Kidney epithelial cell (primary cell): Measurements from ENCODE around the gene JUND. TPM values are rescaled to one million over a fixed set of nuclear protein-coding genes. Genes with fewer than 3 reads are reported as not detected.

Experiments
- DNase-seq: peaks from one replicate; pipeline ENCODE4 v3.0.0-alpha.2; 2010; ENCODE audit warnings: low read depth
- H3K27me3 ChIP-seq: 2 replicates; pipeline ENCODE4 v1.6.0; 2011; ENCODE audit warnings: low read length; ENCODE audit not compliant: control insufficient read depth, insufficient read depth
- H3K36me3 ChIP-seq: 2 replicates; pipeline ENCODE4 v1.5.1; 2011; ENCODE audit warnings: low read length; ENCODE audit not compliant: control insufficient read depth, insufficient read depth
- H3K4me3 ChIP-seq: 2 replicates; pipeline ENCODE4 v1.5.1; 2011; ENCODE audit warnings: low read depth, mild to moderate bottlenecking, control low read depth, low read length
- total RNA-seq: library from RNA; depleted of rRNA; stranded (reverse); fragments of >200 nt; gene quantifications from 2 replicates; pipeline ENCODE4 v1.2.3, GENCODE V29; 2015
- TF ChIP-seq, protein P1 (sequence below): IDR thresholded peaks from 2 replicates; pipeline ENCODE4 v1.5.1; 2011; ENCODE audit warnings: mild to moderate bottlenecking, moderate library complexity, low read length, control low read depth, inconsistent platforms; ENCODE audit not compliant: insufficient read depth, poor library complexity, severe bottlenecking

JUND gene
- total RNA-seq, 1 donor from 2014 or later: 262 TPM

- no peak for DNase-seq
- H3K4me3 ChIP-seq: no peak overlapping the region
- H3K27me3 ChIP-seq: no peaks in the 10 kb centered on the region
- TF ChIP-seq, protein P1, sequence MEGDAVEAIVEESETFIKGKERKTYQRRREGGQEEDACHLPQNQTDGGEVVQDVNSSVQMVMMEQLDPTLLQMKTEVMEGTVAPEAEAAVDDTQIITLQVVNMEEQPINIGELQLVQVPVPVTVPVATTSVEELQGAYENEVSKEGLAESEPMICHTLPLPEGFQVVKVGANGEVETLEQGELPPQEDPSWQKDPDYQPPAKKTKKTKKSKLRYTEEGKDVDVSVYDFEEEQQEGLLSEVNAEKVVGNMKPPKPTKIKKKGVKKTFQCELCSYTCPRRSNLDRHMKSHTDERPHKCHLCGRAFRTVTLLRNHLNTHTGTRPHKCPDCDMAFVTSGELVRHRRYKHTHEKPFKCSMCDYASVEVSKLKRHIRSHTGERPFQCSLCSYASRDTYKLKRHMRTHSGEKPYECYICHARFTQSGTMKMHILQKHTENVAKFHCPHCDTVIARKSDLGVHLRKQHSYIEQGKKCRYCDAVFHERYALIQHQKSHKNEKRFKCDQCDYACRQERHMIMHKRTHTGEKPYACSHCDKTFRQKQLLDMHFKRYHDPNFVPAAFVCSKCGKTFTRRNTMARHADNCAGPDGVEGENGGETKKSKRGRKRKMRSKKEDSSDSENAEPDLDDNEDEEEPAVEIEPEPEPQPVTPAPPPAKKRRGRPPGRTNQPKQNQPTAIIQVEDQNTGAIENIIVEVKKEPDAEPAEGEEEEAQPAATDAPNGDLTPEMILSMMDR: no peak
- no peaks in the 10 kb centered on the region for H3K36me3 ChIP-seq
Measured at GRCh38 chr19:18261474-18261873, 19.9 kb downstream of the JUND start.

DNA sequence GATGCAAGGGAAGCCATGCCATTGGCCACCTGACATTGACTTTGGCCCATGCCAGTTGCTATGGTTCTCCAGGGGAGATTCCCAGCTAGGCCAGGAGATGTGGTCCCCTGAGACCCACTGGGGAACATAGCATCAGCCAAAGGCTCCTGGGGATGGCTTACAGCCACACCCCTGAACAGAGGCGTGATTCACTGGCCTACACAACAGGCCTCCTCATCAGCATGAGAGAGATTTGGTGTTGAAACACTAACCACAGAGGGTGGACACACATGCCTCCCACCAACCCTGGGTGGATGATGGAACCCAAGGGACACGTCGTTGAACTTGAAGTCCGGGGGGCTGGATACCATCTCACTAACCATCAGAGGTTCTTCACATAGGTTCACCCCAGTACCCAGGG, 21.5 kb downstream of the JUND start:
- TF ChIP-seq, protein P1: no peak
- Histone ChIP-seq H3K36me3 (no peaks in the 10 kb centered on the region), H3K27me3 (peaks cover 7% of the 10 kb centered on the region), H3K4me3 (no peak overlapping the region)
- DNase-seq: no peak

GRCh38 chr19:18257503-18258470, 23.6 kb downstream of the JUND start:
- TF ChIP-seq, protein P1: no peak
- no peak for DNase-seq
- Histone ChIP-seq H3K36me3 (no peaks in the 10 kb centered on the region), H3K27me3 (peaks cover 17% of the 10 kb centered on the region), H3K4me3 (no peak overlapping the region)

DNA sequence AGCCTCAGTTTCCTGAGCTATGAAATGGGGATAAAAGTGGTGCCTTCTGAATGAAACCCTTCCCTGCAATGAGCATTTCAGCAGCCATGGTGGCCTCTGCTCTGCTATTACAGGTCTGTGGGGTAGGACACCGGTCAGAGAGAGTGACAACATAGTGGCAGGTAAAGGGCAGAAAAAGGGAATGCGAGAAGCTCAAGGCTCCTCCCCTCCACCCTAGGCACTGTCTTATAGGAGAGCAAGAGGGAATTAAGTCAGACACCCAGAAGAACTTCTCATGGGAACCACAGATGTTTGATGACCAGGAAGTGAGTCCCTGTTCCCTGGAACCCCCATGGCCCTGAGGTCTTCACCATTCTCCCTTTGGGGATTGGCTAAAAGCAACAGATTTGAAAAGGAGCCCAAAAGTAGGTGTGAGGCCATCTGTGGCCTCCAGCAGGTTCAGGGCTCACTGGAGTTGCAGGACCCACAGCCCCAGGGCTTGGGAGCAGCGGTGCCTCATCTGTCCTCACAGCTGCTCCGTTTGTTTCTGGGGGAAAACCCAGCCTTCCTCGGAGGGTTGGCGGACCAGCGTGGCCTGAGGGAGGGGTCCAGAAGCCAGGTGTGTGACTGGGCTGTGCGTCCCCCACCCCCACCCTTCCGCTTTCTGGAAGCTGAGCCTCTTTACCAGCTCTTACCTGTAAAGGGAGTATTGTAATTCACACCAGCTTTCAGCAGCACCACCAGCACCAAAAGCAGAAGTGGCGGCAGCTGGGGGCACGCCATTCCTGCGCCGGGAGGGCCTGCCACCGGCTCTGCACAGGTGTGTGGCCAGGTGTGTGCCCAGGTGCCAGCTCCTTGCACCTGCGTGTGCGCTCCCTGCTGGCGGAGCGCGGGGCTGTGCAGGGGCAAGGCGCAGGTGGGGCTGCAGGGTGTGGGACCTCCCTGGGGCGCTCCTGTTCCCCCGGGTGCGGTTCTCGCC, 26.6 kb downstream of the JUND start:
- no peak for DNase-seq
- H3K4me3 ChIP-seq: no peak overlapping the region
- TF ChIP-seq, protein P1: peak; percentile 12
- H3K36me3 ChIP-seq: no peaks in the 10 kb centered on the region
- H3K27me3 ChIP-seq: peaks cover 17% of the 10 kb centered on the region

DNA sequence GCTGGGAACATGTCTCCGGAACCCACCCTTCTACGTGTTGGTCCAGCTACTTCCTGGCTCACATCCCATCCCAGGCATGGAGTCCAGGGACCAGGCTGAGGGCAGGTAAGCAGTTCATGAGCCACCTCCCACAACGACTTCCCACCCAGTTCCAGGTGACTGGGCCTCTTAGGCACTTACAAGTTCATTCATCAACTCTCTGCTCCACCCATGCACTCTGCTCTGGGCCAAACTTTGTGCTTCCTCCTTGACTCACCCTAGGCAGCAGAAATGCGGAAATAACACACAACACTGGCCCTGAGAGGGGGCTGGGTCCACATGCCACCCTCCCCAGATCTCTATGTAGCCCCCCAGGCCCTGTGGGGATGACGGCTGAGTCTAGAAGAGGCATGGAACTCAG, 27.7 kb downstream of the JUND start:
- TF ChIP-seq, protein P1: no peak
- Histone ChIP-seq H3K4me3 (no peak overlapping the region), H3K27me3 (peaks cover 17% of the 10 kb centered on the region), H3K36me3 (no peaks in the 10 kb centered on the region)
- DNase-seq: no peak
